H9 (cell line): ENCODE measurements around the gene BCKDHA. TPM values are rescaled to one million over a fixed set of nuclear protein-coding genes. Genes with fewer than 3 reads are reported as not detected.

Source experiments
- DNase-seq: peaks from one replicate; pipeline ENCODE4 v3.0.0-alpha.2; 2017
- H2AFZ ChIP-seq: one replicate; pipeline ENCODE4 v1.6.1; 2013; ENCODE audit warnings: mild to moderate bottlenecking, low read length, control low read depth, moderate library complexity
- H2AK5ac ChIP-seq: 2 replicates; pipeline ENCODE4 v1.6.1; 2013; ENCODE audit warnings: low read length, control low read depth, mixed read lengths; ENCODE audit not compliant: insufficient read length
- H2BK120ac ChIP-seq: one replicate; pipeline ENCODE4 v1.6.1; 2013; ENCODE audit warnings: low read depth, mild to moderate bottlenecking, low read length, control low read depth, inconsistent platforms; ENCODE audit not compliant: poor library complexity, severe bottlenecking
- H2BK12ac ChIP-seq: 2 replicates; pipeline ENCODE4 v1.6.1; 2013; ENCODE audit warnings: low read length, control low read depth, mixed read lengths, low read depth; ENCODE audit not compliant: insufficient read length
- H2BK15ac ChIP-seq: 2 replicates; pipeline ENCODE4 v1.6.1; 2013; ENCODE audit warnings: low read depth, low read length, control low read depth
- H2BK20ac ChIP-seq: one replicate; pipeline ENCODE4 v1.6.1; 2013; ENCODE audit warnings: low read depth, mild to moderate bottlenecking, low read length, control low read depth, inconsistent platforms; ENCODE audit not compliant: poor library complexity, severe bottlenecking
- H2BK5ac ChIP-seq: 2 replicates; pipeline ENCODE4 v1.6.1; 2013; ENCODE audit warnings: low read length, control low read depth, mixed read lengths; ENCODE audit not compliant: insufficient read length
- H3K14ac ChIP-seq: 2 replicates; pipeline ENCODE4 v1.6.1; 2013; ENCODE audit warnings: low read length, control low read depth; ENCODE audit not compliant: insufficient read depth
- H3K18ac ChIP-seq: 2 replicates; pipeline ENCODE4 v1.6.1; 2013; ENCODE audit warnings: low read depth, mild to moderate bottlenecking, mixed read lengths, low read length, control low read depth; ENCODE audit not compliant: insufficient read length
- H3K23ac ChIP-seq: 2 replicates; pipeline ENCODE4 v1.6.1; 2013; ENCODE audit warnings: low read length, control low read depth, mixed read lengths, low read depth; ENCODE audit not compliant: insufficient read length
- H3K23me2 ChIP-seq: 2 replicates; pipeline ENCODE4 v1.6.1; 2013; ENCODE audit warnings: low read depth, mild to moderate bottlenecking, mixed read lengths, low read length, control low read depth; ENCODE audit not compliant: insufficient read length, poor library complexity, severe bottlenecking
- H3K27ac ChIP-seq: 2 replicates; pipeline ENCODE4 v1.5.1; 2013; ENCODE audit warnings: low read length, control low read depth, mixed read lengths, low read depth; ENCODE audit not compliant: insufficient read length
- H3K27me3 ChIP-seq: 2 replicates; pipeline ENCODE4 v1.6.1; 2013; ENCODE audit warnings: low read length, control low read depth, inconsistent platforms; ENCODE audit not compliant: insufficient read depth
- H3K4ac ChIP-seq: 2 replicates; pipeline ENCODE4 v1.6.1; 2013; ENCODE audit warnings: low read depth, mild to moderate bottlenecking, control low read depth, inconsistent platforms, low read length, moderate library complexity
- H3K4me1 ChIP-seq: 2 replicates; pipeline ENCODE4 v1.6.1; 2013; ENCODE audit warnings: low read length, control low read depth, inconsistent platforms; ENCODE audit not compliant: insufficient read depth
- H3K4me2 ChIP-seq: 2 replicates; pipeline ENCODE4 v1.6.1; 2013; ENCODE audit warnings: low read length, control low read depth, mixed read lengths; ENCODE audit not compliant: insufficient read length, insufficient read depth
- H3K56ac ChIP-seq: 2 replicates; pipeline ENCODE4 v1.6.1; 2013; ENCODE audit warnings: low read depth, mild to moderate bottlenecking, mixed read lengths, low read length, control low read depth; ENCODE audit not compliant: insufficient read length
- H3K79me1 ChIP-seq: 2 replicates; pipeline ENCODE4 v1.6.1; 2013; ENCODE audit warnings: low read depth, mild to moderate bottlenecking, moderate library complexity, low read length, control low read depth, inconsistent platforms; ENCODE audit not compliant: insufficient read depth, poor library complexity, severe bottlenecking
- H3K79me2 ChIP-seq: 2 replicates; pipeline ENCODE4 v1.6.1; 2013; ENCODE audit warnings: low read length, control low read depth, inconsistent platforms; ENCODE audit not compliant: insufficient read depth
- H3K9ac ChIP-seq: 2 replicates; pipeline ENCODE4 v1.6.1; 2013; ENCODE audit warnings: low read length, control low read depth, mixed read lengths; ENCODE audit not compliant: insufficient read length; ENCODE audit errors: extremely low read depth
- H3K9me3 ChIP-seq: one replicate; pipeline ENCODE4 v1.6.1; 2013; ENCODE audit warnings: low read depth, low read length, inconsistent platforms; ENCODE audit not compliant: control insufficient read depth
- H3T11ph ChIP-seq: one replicate; pipeline ENCODE4 v1.6.1; 2013; ENCODE audit warnings: mild to moderate bottlenecking, low read length, control low read depth, inconsistent platforms
- H4K20me1 ChIP-seq: one replicate; pipeline ENCODE4 v1.6.1; 2013; ENCODE audit not compliant: control insufficient read depth, insufficient read length, insufficient read depth
- H4K5ac ChIP-seq: 2 replicates; pipeline ENCODE4 v1.6.1; 2013; ENCODE audit warnings: low read depth, mild to moderate bottlenecking, mixed read lengths, low read length, control low read depth; ENCODE audit not compliant: insufficient read length
- H4K8ac ChIP-seq: replicated peaks from 2 replicates; pipeline ENCODE4 v1.6.1; 2013; ENCODE audit warnings: low read length, control low read depth, mixed read lengths, low read depth; ENCODE audit not compliant: insufficient read length
- H4K91ac ChIP-seq: 2 replicates; pipeline ENCODE4 v1.6.1; 2013; ENCODE audit warnings: low read depth, mild to moderate bottlenecking, moderate library complexity, mixed read lengths, low read length, control low read depth; ENCODE audit not compliant: insufficient read length
- H3K27ac Mint-ChIP-seq, 3 experiments: 2 replicates in 2 of 3; 3 replicates in 1 of 3; pipeline ENCODE4 v1.8.0; 2020 to 2021; ENCODE audit warnings: mixed read lengths in 3 of 3, mild to moderate bottlenecking in 1 of 3, moderate library complexity in 1 of 3
- H3K27me3 Mint-ChIP-seq: 2 replicates; pipeline ENCODE4 v1.8.0; 2021; ENCODE audit warnings: low read depth, mild to moderate bottlenecking, moderate library complexity, mixed read lengths
- H3K36me3 Mint-ChIP-seq, 3 experiments: 2 replicates in 2 of 3; 3 replicates in 1 of 3; pipeline ENCODE4 v1.8.0; 2020 to 2021; ENCODE audit warnings: low read depth in 3 of 3, mixed read lengths in 3 of 3; ENCODE audit not compliant: insufficient read depth in 1 of 3
- H3K4me1 Mint-ChIP-seq, 2 experiments: 2 replicates each; pipeline ENCODE4 v1.8.0; 2020; ENCODE audit warnings: mixed read lengths in 2 of 2
- H3K4me3 Mint-ChIP-seq, 2 experiments: 2 replicates in 1 of 2; 3 replicates in 1 of 2; pipeline ENCODE4 v1.8.0; 2020 to 2021; ENCODE audit warnings: mild to moderate bottlenecking in 2 of 2, mixed read lengths in 2 of 2, moderate library complexity in 1 of 2
- H3K9me3 Mint-ChIP-seq, 2 experiments: 2 replicates in 1 of 2; 3 replicates in 1 of 2; pipeline ENCODE4 v1.8.0; 2020; ENCODE audit warnings: mild to moderate bottlenecking in 2 of 2, mixed read lengths in 2 of 2, moderate library complexity in 1 of 2
- WGBS: extraction: QIAGEN DNeasy Blood & Tissue Kit; methylation state at CpG from one replicate; pipeline ENCODE4 v1.1.7; 2013; ENCODE audit warnings: missing lambda C conversion rate, low lambda C conversion rate, mixed read lengths; ENCODE audit not compliant: insufficient read length; ENCODE audit errors: extremely low coverage; 5-methylcytosine and 5-hydroxymethylcytosine counted together
- total RNA-seq: library from RNA; stranded (reverse); gene quantifications from 2 replicates; pipeline ENCODE4 v1.2.1, GENCODE V29; 2021
- TF ChIP-seq, protein P1 (sequence below): fragments of 200-600 bp; sonication (generic); conservative IDR thresholded peaks from 3 replicates; pipeline ENCODE4 v1.8.0; 2021; ENCODE audit warnings: antibody characterized with exemption, mild to moderate bottlenecking

BCKDHA gene
- total RNA-seq, 1 experiment from 2014 or later: 21.1 TPM

DNA sequence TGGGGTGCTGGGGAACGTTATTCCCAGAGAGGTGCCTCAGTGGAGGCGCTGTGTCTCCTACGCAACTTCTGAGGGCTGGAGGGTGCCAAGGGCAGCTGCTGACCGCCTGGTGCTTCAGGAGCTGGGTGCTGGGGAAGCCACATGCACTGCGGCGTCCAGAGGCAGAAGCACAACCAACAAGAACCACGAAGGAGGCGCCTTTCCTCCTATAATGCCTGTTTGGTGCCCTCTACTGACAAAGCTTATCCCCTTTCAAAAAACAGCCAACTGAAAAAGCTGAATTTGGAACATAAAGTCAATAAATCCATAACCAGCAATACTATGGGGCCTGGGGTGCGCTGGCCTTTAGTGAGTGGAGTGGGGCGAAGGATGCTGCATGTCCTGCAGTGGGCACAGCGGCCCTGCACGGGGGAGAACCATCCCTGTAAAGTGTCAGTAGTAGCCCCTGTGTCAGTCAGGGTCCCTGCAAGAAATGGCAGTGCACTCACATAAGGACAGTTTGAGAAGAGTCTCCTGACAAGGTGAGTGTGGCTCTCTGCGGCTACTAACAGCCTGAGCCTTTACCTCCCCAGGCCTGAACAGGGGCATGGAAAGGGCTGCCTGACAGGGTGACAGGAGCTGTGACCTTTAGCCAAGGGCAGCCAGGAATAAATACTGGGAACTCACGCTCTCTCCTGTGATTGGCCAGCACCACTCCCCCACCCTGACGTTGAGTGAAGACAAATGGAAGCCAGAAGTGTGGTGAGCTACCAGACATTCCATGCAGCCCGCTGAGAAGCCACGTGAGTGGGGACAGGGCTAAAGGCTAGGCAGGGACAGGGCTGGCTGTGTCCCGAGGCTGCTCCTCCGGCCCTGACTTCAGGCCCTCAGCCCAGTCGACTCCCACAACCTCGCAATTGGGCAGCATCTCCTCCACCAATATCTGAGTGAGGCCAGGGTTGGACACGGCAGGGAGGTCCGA lies 34.1 kb downstream of the BCKDHA start:
- H3K14ac ChIP-seq: no peak overlapping the region
- no peak overlapping the region for H3K23ac ChIP-seq
- no peak overlapping the region for H2BK15ac ChIP-seq
- H3K4me1 ChIP-seq: no peaks in the 10 kb centered on the region
- no peak overlapping the region for H3K9ac ChIP-seq
- H4K91ac ChIP-seq: no peak overlapping the region
- 0 out of 7 replicates have a peak overlapping the region, but pooled peaks of 1 of the 3 experiments have one; percentile 28 for H3K27ac Mint-ChIP-seq
- H3K79me1 ChIP-seq: no peaks in the 10 kb centered on the region
- DNase-seq: no peak
- H4K5ac ChIP-seq: no peak overlapping the region
- no peaks in the 10 kb centered on the region for H4K20me1 ChIP-seq
- H4K8ac ChIP-seq: no peak overlapping the region
- no peak overlapping the region for H2BK20ac ChIP-seq
- no peaks in the 10 kb centered on the region for H3K9me3 Mint-ChIP-seq
- no peak overlapping the region for H2BK120ac ChIP-seq
- H3T11ph ChIP-seq: no peak overlapping the region
- no peak overlapping the region for H2BK5ac ChIP-seq
- H2AFZ ChIP-seq: no peak overlapping the region
- no peaks in the 10 kb centered on the region for H3K9me3 ChIP-seq
- H3K4me2 ChIP-seq: no peak overlapping the region
- H3K79me2 ChIP-seq: no peaks in the 10 kb centered on the region
- peaks cover 16 to 33% (median 31%) of the 10 kb centered on the region in 3 experiments; a peak in 6 of 7 replicates for H3K36me3 Mint-ChIP-seq
- peaks cover 14 to 20% of the 10 kb centered on the region in 2 experiments for H3K4me1 Mint-ChIP-seq
- no peaks in the 10 kb centered on the region for H3K27me3 Mint-ChIP-seq
- no peak overlapping the region for H2AK5ac ChIP-seq
- WGBS: no CpG with 5 or more reads among the region's 23 CpGs
- TF ChIP-seq, protein P1, sequence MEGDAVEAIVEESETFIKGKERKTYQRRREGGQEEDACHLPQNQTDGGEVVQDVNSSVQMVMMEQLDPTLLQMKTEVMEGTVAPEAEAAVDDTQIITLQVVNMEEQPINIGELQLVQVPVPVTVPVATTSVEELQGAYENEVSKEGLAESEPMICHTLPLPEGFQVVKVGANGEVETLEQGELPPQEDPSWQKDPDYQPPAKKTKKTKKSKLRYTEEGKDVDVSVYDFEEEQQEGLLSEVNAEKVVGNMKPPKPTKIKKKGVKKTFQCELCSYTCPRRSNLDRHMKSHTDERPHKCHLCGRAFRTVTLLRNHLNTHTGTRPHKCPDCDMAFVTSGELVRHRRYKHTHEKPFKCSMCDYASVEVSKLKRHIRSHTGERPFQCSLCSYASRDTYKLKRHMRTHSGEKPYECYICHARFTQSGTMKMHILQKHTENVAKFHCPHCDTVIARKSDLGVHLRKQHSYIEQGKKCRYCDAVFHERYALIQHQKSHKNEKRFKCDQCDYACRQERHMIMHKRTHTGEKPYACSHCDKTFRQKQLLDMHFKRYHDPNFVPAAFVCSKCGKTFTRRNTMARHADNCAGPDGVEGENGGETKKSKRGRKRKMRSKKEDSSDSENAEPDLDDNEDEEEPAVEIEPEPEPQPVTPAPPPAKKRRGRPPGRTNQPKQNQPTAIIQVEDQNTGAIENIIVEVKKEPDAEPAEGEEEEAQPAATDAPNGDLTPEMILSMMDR: peak; percentile 49; the same call in 2 of the 3 replicates
- H3K27me3 ChIP-seq: no peaks in the 10 kb centered on the region
- H2BK12ac ChIP-seq: no peak overlapping the region
- H3K23me2 ChIP-seq: peaks cover 11% of the 10 kb centered on the region
- H3K4ac ChIP-seq: no peak overlapping the region
- no peak overlapping the region for H3K27ac ChIP-seq
- H3K56ac ChIP-seq: no peak overlapping the region
- no peak overlapping the region for H3K18ac ChIP-seq
- peak overlapping the region in 1 of 2 experiments; percentile 1; a peak in 1 of 5 replicates for H3K4me3 Mint-ChIP-seq
